Muscle layer of colon (tissue), 2 donors: ENCODE measurements around the gene VEGFA.

Experiments used
- H3K27ac ChIP-seq: one replicate; pipeline ENCODE4 v1.7.0; 2013; ENCODE audit warnings: low read depth, mild to moderate bottlenecking, low read length, moderate library complexity
- H3K27me3 ChIP-seq, 2 donors: one replicate each; pipeline ENCODE4 v1.7.0; 2013; ENCODE audit warnings: low read length in 2 of 2, mild to moderate bottlenecking in 2 of 2; ENCODE audit not compliant: insufficient read depth in 2 of 2, control insufficient read depth in 1 of 2
- H3K36me3 ChIP-seq: one replicate; pipeline ENCODE4 v1.7.0; 2013; ENCODE audit warnings: mild to moderate bottlenecking, low read length; ENCODE audit not compliant: insufficient read depth
- H3K4me1 ChIP-seq: one replicate; pipeline ENCODE4 v1.7.0; 2013; ENCODE audit warnings: mild to moderate bottlenecking, low read length; ENCODE audit not compliant: insufficient read depth
- H3K4me3 ChIP-seq, 2 donors: one replicate each; pipeline ENCODE4 v1.7.0; 2013; ENCODE audit warnings: low read length in 2 of 2, low read depth in 1 of 2, mild to moderate bottlenecking in 1 of 2, moderate library complexity in 1 of 2
- H3K9ac ChIP-seq: one replicate; pipeline ENCODE4 v1.7.0; 2013; ENCODE audit warnings: low read length
- H3K9me3 ChIP-seq: one replicate; pipeline ENCODE4 v1.7.0; 2013; ENCODE audit warnings: mild to moderate bottlenecking, low read length
- donor health status: abdominal sarcoma.
- donor health status: Adenocarcinoma of cecum.

Gene VEGFA

GRCh38 chr6:43804550-43805223, 34.7 kb downstream of the VEGFA start:
- no peak overlapping the region for H3K9ac ChIP-seq
- no peaks in the 10 kb centered on the region for H3K27me3 ChIP-seq
- H3K4me1 ChIP-seq = no peaks in the 10 kb centered on the region
- H3K36me3 ChIP-seq = no peaks in the 10 kb centered on the region
- H3K27ac ChIP-seq = no peak overlapping the region
- H3K9me3 ChIP-seq = no peaks in the 10 kb centered on the region
- no peak overlapping the region for H3K4me3 ChIP-seq

DNA sequence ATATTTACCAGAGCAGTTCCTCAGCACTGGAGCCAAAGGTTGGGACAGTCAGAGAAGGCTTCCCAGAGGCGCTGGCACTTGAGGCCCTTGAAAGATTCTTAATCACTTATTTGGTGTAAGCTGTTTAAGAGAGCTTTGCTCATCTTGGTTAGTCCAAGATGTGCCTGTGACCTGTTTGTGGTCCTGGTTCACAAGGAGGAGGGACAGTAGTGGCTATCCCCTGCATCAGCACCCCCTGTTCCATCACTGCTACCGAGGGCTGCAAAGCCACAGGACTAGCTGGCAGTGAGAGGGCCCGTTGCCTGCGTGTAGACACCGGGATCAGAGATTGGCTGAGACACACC, 35.7 kb downstream of the VEGFA start:
- no peak overlapping the region for H3K9ac ChIP-seq
- no peaks in the 10 kb centered on the region for H3K4me1 ChIP-seq
- no peaks in the 10 kb centered on the region for H3K36me3 ChIP-seq
- no peaks in the 10 kb centered on the region for H3K27me3 ChIP-seq
- no peak overlapping the region for H3K4me3 ChIP-seq
- no peak overlapping the region for H3K27ac ChIP-seq
- H3K9me3 ChIP-seq = no peaks in the 10 kb centered on the region

DNA sequence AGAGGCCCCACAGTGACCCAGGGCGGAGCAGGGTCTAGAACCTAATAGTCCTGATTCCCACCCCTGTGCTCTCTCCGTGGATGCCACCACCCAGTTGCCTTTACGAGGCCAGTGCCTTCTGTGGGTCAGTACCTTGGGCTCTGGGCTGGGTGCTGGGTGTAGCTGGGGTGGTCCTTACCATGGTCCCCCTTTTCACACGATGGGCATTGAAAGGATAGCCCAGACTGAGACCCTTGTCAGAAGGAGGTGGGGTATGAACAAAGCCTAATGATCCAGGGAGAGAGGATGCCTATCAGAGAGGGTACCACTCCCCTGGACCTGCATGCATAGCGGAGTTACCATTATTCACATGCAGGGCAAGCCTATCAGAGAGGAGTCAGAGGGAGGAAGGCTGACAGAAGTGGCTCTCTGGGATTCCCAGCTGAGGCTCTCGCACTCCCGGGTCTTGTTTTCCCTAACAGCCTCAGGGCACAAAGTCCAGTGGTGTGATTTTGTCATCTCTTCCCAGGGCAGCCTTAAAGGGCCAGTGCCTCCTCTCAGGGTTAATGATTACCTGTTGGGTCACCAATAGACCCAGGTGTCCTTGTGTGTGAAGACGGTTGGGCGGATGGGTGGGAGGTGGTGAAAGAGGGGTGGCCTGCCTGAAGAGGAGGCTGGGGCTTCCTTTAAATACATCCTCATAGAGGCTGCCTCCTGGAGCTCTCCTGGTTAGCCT, 36.2 kb downstream of the VEGFA start:
- Histone ChIP-seq H3K36me3 (no peaks in the 10 kb centered on the region), H3K9me3 (no peaks in the 10 kb centered on the region), H3K27ac (no peak overlapping the region), H3K27me3 (no peaks in the 10 kb centered on the region), H3K4me1 (no peaks in the 10 kb centered on the region), H3K4me3 (no peak overlapping the region), H3K9ac (no peak overlapping the region)

DNA sequence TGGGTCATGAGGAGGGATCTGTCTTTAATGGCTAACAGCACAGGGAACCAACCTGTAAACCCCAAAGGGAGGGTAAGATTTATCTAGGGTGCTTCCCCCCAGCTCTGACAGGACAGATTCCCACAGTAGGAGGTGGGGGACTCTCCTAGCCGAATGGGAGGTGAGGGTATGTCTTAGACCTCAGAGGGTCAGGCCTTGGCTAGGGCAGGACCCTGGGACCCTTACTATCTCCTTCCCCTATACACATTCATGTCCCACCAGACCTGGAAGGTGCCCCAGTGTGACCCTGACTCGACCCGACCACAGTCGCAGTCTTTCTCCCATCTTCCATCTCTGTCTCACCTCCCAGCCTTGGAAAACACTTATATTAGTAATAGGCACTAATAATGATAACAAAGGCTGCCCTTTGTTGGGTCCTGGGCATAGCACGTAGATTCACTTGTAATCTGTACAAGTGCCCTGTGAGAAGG, 36.8 kb downstream of the VEGFA start:
- Histone ChIP-seq H3K27ac (no peak overlapping the region), H3K9ac (no peak overlapping the region), H3K27me3 (no peaks in the 10 kb centered on the region), H3K9me3 (no peaks in the 10 kb centered on the region), H3K4me3 (no peak overlapping the region), H3K36me3 (no peaks in the 10 kb centered on the region), H3K4me1 (no peaks in the 10 kb centered on the region)

DNA sequence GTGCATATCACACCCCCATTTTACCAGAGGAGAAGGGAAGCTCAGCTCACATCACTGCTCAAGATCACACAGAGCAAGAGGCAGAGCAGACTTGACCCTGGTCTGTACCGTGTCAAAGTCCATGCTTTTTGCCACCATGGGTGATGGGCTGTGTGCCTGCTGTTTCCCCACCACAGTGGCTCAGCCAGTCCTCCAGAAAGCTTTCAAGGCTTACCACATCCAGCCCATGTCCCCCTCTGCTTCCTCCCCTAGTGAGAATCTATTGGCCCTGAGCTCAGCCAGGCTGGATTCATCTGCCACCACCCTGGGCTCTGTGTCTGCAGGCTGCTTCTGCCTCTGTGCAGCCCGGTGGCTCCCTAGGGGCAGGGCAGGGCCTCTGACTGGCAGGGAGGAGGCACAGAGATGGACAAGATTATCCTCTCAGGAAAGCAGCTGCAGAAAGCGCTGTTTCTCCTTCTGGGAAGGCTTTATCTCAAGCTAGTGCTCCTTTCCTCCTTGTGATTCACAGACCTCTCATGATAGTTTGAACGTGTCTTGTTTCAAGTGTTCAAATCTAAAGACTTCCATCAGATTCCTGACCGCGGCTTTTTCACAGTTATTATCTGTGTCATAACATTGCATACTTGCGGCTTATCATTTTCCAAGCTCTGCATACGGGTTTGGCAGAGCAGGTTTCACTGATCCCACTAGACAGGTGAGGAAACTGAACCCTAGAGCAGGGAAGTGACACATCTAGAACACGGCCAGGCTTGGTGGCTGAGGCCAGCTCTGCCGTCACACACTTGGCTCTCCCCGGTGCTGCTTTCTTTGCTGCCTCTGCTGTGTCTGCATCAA, 37.4 kb downstream of the VEGFA start:
- H3K36me3 ChIP-seq = no peaks in the 10 kb centered on the region
- no peak overlapping the region for H3K4me3 ChIP-seq
- H3K27me3 ChIP-seq = no peaks in the 10 kb centered on the region
- H3K4me1 ChIP-seq = no peaks in the 10 kb centered on the region
- no peak overlapping the region for H3K27ac ChIP-seq
- H3K9me3 ChIP-seq = no peaks in the 10 kb centered on the region
- H3K9ac ChIP-seq = no peak overlapping the region

DNA sequence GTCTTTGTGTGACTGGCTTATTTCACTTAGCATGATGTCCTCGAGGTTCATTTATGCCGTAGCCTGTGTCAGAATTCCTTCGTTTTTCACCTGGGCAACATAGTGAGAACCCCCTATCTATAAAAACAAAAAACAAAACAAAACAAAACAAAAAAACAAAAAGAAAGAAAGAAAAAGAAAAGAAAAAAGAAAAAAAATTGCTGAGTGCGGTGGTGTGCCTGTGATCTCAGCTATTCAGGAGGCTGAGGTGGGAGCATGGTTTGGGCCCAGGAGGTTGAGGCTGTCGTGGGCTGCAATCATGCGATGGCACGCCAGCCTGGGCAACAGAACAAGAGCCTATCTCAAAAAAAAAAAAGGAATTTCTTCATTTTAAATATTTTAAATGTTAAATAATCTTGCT, 38.4 kb downstream of the VEGFA start:
- Histone ChIP-seq H3K9me3 (no peaks in the 10 kb centered on the region), H3K27ac (no peak overlapping the region), H3K4me3 (no peak overlapping the region), H3K36me3 (no peaks in the 10 kb centered on the region), H3K27me3 (no peaks in the 10 kb centered on the region), H3K4me1 (no peaks in the 10 kb centered on the region), H3K9ac (no peak overlapping the region)

DNA sequence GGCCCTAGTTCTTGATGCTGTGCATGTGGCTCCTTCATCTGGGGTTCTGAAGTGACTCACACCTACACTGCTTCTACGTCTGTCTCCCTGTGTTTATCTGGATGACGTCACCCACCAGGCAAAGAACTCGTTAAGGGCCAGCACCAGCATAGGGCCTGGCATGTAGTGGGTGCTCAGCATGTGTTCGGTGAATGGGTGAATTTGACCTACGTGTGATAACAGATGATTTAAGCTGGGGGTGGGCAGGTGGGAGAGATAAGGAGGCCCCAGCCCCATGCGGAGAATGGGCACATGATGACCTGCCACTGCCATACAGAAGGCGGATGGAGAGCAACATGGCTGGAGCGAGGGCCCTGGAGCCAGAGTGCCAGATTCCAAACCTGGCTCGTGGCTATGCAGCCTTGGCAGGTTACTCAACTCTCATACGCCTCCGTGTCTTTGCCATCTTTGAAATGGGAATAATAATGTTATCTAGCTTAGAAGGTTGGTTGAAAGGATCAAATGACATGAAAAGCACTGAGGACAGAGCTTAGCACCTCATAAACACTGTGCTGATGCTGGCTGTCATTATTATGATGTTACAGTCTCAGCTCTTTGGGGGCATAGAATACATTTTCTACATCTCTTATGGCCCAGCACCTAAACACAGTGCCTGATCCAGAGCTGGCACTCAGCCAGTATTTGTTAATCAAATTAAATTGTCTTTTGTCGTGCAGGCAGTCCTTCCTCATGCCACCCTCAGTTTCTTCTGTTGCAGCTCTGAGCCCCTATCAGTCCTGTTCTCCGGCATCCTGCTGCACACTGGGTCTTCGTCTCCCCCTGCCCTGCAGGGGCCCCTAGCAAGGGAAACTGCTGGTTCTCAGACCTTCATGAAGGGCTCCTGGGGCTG, 39.6 kb downstream of the VEGFA start:
- Histone ChIP-seq H3K27me3 (no peaks in the 10 kb centered on the region), H3K9ac (no peak overlapping the region), H3K4me1 (no peaks in the 10 kb centered on the region), H3K36me3 (no peaks in the 10 kb centered on the region), H3K27ac (no peak overlapping the region), H3K4me3 (no peak overlapping the region), H3K9me3 (no peaks in the 10 kb centered on the region)

DNA sequence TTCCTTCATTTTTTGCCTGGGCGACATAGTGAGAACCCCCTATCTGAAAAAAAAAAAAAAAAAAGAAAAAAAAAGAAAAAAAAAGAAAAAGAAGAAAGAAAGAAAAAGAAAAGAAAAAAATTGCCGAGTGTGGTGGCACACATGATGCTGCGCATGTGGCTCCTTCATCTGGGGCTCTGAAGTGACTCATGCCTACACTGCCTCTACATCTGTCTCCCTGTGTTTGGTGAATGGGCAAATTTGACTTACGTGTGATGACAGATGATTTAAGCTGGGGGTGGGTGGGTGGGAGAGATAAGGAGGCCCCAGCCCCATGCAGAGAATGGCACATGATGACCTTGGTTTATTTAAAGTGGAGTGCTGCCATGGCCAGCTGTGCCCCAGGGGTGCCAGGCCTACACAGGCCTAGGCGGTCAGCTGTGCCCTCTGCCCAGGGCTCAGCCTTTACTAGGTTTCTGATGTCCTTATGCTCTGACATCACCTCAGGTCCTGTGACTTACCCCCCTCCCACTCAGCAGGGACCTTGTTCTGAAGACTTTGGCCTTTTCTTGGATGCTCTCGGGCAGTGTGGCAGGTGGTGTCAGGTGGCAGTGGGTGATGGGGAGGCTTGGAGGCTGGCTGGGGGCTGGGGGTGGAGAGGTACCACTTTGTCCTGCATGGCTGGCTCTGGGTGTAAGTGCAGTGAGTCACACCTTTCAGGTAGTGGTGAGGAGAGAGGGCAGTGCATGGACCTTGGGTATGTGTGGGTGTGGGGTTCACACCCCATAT, 41.1 kb downstream of the VEGFA start:
- H3K4me3 ChIP-seq = no peak overlapping the region
- no peaks in the 10 kb centered on the region for H3K36me3 ChIP-seq
- H3K9me3 ChIP-seq = no peaks in the 10 kb centered on the region
- H3K4me1 ChIP-seq = no peaks in the 10 kb centered on the region
- no peak overlapping the region for H3K9ac ChIP-seq
- H3K27ac ChIP-seq = no peak overlapping the region
- H3K27me3 ChIP-seq = no peaks in the 10 kb centered on the region

- Histone ChIP-seq H3K9me3 (no peaks in the 10 kb centered on the region), H3K4me1 (no peaks in the 10 kb centered on the region), H3K27me3 (no peaks in the 10 kb centered on the region), H3K9ac (no peak overlapping the region), H3K27ac (no peak overlapping the region), H3K36me3 (no peaks in the 10 kb centered on the region), H3K4me3 (no peak overlapping the region)
Observed at GRCh38 chr6:43811733-43812099, 41.7 kb downstream of the VEGFA start.

GRCh38 chr6:43812850-43813578, 43.0 kb downstream of the VEGFA start:
- H3K9me3 ChIP-seq = no peaks in the 10 kb centered on the region
- no peaks in the 10 kb centered on the region for H3K4me1 ChIP-seq
- H3K36me3 ChIP-seq = no peaks in the 10 kb centered on the region
- no peak overlapping the region for H3K27ac ChIP-seq
- no peak overlapping the region for H3K4me3 ChIP-seq
- H3K9ac ChIP-seq = no peak overlapping the region
- H3K27me3 ChIP-seq = no peaks in the 10 kb centered on the region
